Osteoblast (primary cell): Measurements from ENCODE around the gene PEG3. TPM values are rescaled to one million over a fixed set of nuclear protein-coding genes. Genes with fewer than 3 reads are reported as not detected.
"Not testable (repeated sequence)": the region's sequence is repeated elsewhere in the genome, so short reads cannot be mapped to it uniquely, and the experiment has no call there.

Experiments used
- DNase-seq: peaks from one replicate; pipeline ENCODE4 v3.0.0; 2011; ENCODE audit warnings: low spot score, mixed read lengths; ENCODE audit not compliant: insufficient read length; ENCODE audit errors: missing footprints
- H2AFZ ChIP-seq: 2 replicates; pipeline ENCODE4 v1.6.0; 2011; ENCODE audit warnings: mild to moderate bottlenecking, low read length
- H3K27ac ChIP-seq: 2 replicates; pipeline ENCODE4 v1.5.1; 2011; ENCODE audit warnings: mild to moderate bottlenecking, low read depth, low read length, moderate library complexity
- H3K27me3 ChIP-seq: 2 replicates; pipeline ENCODE4 v1.6.0; 2012; ENCODE audit warnings: mild to moderate bottlenecking, control low read depth, inconsistent platforms, low read length, moderate library complexity; ENCODE audit not compliant: insufficient read depth
- H3K36me3 ChIP-seq: 2 replicates; pipeline ENCODE4 v1.5.1; 2011; ENCODE audit warnings: mild to moderate bottlenecking, low read length, control low read depth, moderate library complexity; ENCODE audit not compliant: insufficient read depth
- H3K4me1 ChIP-seq: 2 replicates; pipeline ENCODE4 v1.5.1; 2011; ENCODE audit warnings: mild to moderate bottlenecking, low read length, control low read depth, moderate library complexity; ENCODE audit not compliant: insufficient read depth
- H3K4me2 ChIP-seq: 2 replicates; pipeline ENCODE4 v1.6.0; 2011; ENCODE audit warnings: mild to moderate bottlenecking, low read length; ENCODE audit not compliant: insufficient read depth
- H3K4me3 ChIP-seq: fragments of 200-600 bp; sonication (generic); 3 replicates; pipeline ENCODE4 v1.5.1; 2012; ENCODE audit warnings: mild to moderate bottlenecking, low read length, inconsistent platforms; ENCODE audit not compliant: insufficient read depth
- H3K79me2 ChIP-seq: 2 replicates; pipeline ENCODE4 v1.6.0; 2012; ENCODE audit warnings: mild to moderate bottlenecking, low read length, control low read depth, inconsistent platforms; ENCODE audit not compliant: insufficient read depth
- H3K9me3 ChIP-seq: 2 replicates; pipeline ENCODE4 v1.5.1; 2011; ENCODE audit warnings: low read depth, low read length, control low read depth
- H4K20me1 ChIP-seq: 2 replicates; pipeline ENCODE4 v1.6.0; 2012; ENCODE audit warnings: mild to moderate bottlenecking, low read length, control low read depth; ENCODE audit not compliant: insufficient read depth
- CTCF ChIP-seq: IDR thresholded peaks from 2 replicates; pipeline ENCODE4 v1.5.1; 2011; ENCODE audit warnings: mild to moderate bottlenecking, low read depth, low read length, moderate library complexity; ENCODE audit errors: extremely low read depth
- total RNA-seq: library from RNA; depleted of rRNA; stranded (reverse); fragments of >200 nt; gene quantifications from 2 replicates; pipeline ENCODE4 v1.2.3, GENCODE V29; 2012

PEG3 gene
- total RNA-seq, 1 donor, result 1.8 TPM

GRCh38 chr19:56856822-56857221 is 16.3 kb upstream of the PEG3 start:
- Histone ChIP-seq H3K36me3 (no peaks in the 10 kb centered on the region), H3K79me2 (no peaks in the 10 kb centered on the region), H3K9me3 (no peaks in the 10 kb centered on the region), H4K20me1 (no peaks in the 10 kb centered on the region), H3K27ac (no peak overlapping the region), H3K4me3 (no peak overlapping the region), H3K4me1 (no peaks in the 10 kb centered on the region), H3K27me3 (no peaks in the 10 kb centered on the region), H2AFZ (no peak overlapping the region), H3K4me2 (no peak overlapping the region)
- DNase-seq, result no peak
- TF ChIP-seq CTCF, result no peak

GRCh38 chr19:56852361-56852760 is 11.8 kb upstream of the PEG3 start:
- H3K36me3 ChIP-seq, DNase-seq, H3K27ac ChIP-seq, H3K4me3 ChIP-seq, H4K20me1 ChIP-seq, H2AFZ ChIP-seq, H3K4me1 ChIP-seq, H3K79me2 ChIP-seq, H3K9me3 ChIP-seq, H3K27me3 ChIP-seq, H3K4me2 ChIP-seq: not testable (repeated sequence)

GRCh38 chr19:56848166-56848565 is 7.6 kb upstream of the PEG3 start:
- Histone ChIP-seq H3K27me3 (no peaks in the 10 kb centered on the region), H3K36me3 (no peaks in the 10 kb centered on the region), H3K27ac (no peak overlapping the region), H3K4me2 (no peak overlapping the region), H3K9me3 (no peaks in the 10 kb centered on the region), H3K79me2 (no peaks in the 10 kb centered on the region), H2AFZ (no peak overlapping the region), H3K4me1 (no peaks in the 10 kb centered on the region), H4K20me1 (no peaks in the 10 kb centered on the region), H3K4me3 (no peak overlapping the region)
- DNase-seq, result no peak
- no peak for TF ChIP-seq CTCF

GRCh38 chr19:56842412-56842811 is 1.9 kb upstream of the PEG3 start:
- Histone ChIP-seq H3K4me3 (no peak overlapping the region), H3K4me1 (no peaks in the 10 kb centered on the region), H3K27ac (no peak overlapping the region), H2AFZ (no peak overlapping the region), H4K20me1 (no peaks in the 10 kb centered on the region), H3K79me2 (no peaks in the 10 kb centered on the region), H3K27me3 (no peaks in the 10 kb centered on the region), H3K36me3 (no peaks in the 10 kb centered on the region), H3K9me3 (no peaks in the 10 kb centered on the region), H3K4me2 (no peak overlapping the region)
- no peak for DNase-seq
- TF ChIP-seq CTCF, result no peak

GRCh38 chr19:56841193-56841543 is 642 bp upstream of the PEG3 start:
- H3K27me3 ChIP-seq, result no peaks in the 10 kb centered on the region
- no peaks in the 10 kb centered on the region for H3K36me3 ChIP-seq
- no peak overlapping the region for H2AFZ ChIP-seq
- H4K20me1 ChIP-seq, result no peaks in the 10 kb centered on the region
- DNase-seq, result no peak
- no peak overlapping the region for H3K4me2 ChIP-seq
- H3K4me1 ChIP-seq, result no peaks in the 10 kb centered on the region
- H3K79me2 ChIP-seq, result no peaks in the 10 kb centered on the region
- H3K9me3 ChIP-seq, result no peaks in the 10 kb centered on the region
- no peak overlapping the region for H3K27ac ChIP-seq
- no peak overlapping the region for H3K4me3 ChIP-seq
- TF ChIP-seq CTCF, result no peak
